DOHH2 (cell line): ENCODE measurements around the gene MXD3.
A peak's percentile ranks its signal among the peaks of the same experiment; 100 is the strongest.

Experiments used
- H3F3A ChIP-seq: fragments of 200-600 bp; sonication (generic), shearing (Covaris generic); 2 replicates; pipeline ENCODE4 v1.6.0; 2016; ENCODE audit warnings: antibody characterized with exemption, mild to moderate bottlenecking; ENCODE audit not compliant: control insufficient read depth, insufficient read depth
- H3K27ac ChIP-seq: fragments of 200-600 bp; sonication (generic); 2 replicates; pipeline ENCODE4 v1.5.1; 2014; ENCODE audit warnings: low read depth, mild to moderate bottlenecking, low read length, moderate library complexity
- H3K27me3 ChIP-seq: fragments of 200-600 bp; sonication (generic); 2 replicates; pipeline ENCODE4 v1.6.1; 2014; ENCODE audit warnings: mild to moderate bottlenecking, low read length, mixed read lengths; ENCODE audit not compliant: control insufficient read depth
- H3K36me3 ChIP-seq: fragments of 200-600 bp; sonication (generic); 2 replicates; pipeline ENCODE4 v1.6.1; 2014; ENCODE audit warnings: mild to moderate bottlenecking, low read length, moderate library complexity, mixed read lengths; ENCODE audit not compliant: control insufficient read depth
- H3K4me1 ChIP-seq: fragments of 200-600 bp; sonication (generic); 2 replicates; pipeline ENCODE4 v1.6.1; 2014; ENCODE audit warnings: mild to moderate bottlenecking, low read length, mixed read lengths; ENCODE audit not compliant: control insufficient read depth
- H3K4me2 ChIP-seq: fragments of 200-600 bp; sonication (generic); 2 replicates; pipeline ENCODE4 v1.6.0; 2014; ENCODE audit warnings: mild to moderate bottlenecking, low read length, moderate library complexity
- H3K4me3 ChIP-seq: fragments of 200-600 bp; sonication (generic); 2 replicates; pipeline ENCODE4 v1.5.1; 2014; ENCODE audit warnings: mild to moderate bottlenecking, low read length, mixed read lengths
- H3K79me2 ChIP-seq: fragments of 200-600 bp; sonication (generic); 2 replicates; pipeline ENCODE4 v1.6.1; 2014; ENCODE audit warnings: mild to moderate bottlenecking, low read length, mixed read lengths; ENCODE audit not compliant: control insufficient read depth
- H3K9me2 ChIP-seq: fragments of 200-600 bp; sonication (generic); replicated peaks from 2 replicates; pipeline ENCODE4 v1.6.1; 2014; ENCODE audit warnings: mild to moderate bottlenecking, low read length, mixed read lengths; ENCODE audit not compliant: control insufficient read depth
- H3K9me3 ChIP-seq: fragments of 200-600 bp; sonication (generic); 2 replicates; pipeline ENCODE4 v1.6.1; 2014; ENCODE audit warnings: antibody characterized with exemption, low read length, mixed read lengths; ENCODE audit not compliant: control insufficient read depth, insufficient read depth
- H4K20me1 ChIP-seq: fragments of 200-600 bp; sonication (generic); 2 replicates; pipeline ENCODE4 v1.6.0; 2014; ENCODE audit warnings: low read depth, mild to moderate bottlenecking, antibody characterized with exemption, low read length, moderate library complexity; ENCODE audit not compliant: control insufficient read depth, insufficient read depth
- EZH2phosphoT487 ChIP-seq: fragments of 200-600 bp; sonication (generic); IDR thresholded peaks from 2 replicates; pipeline ENCODE4 v1.6.1; 2017; ENCODE audit warnings: borderline replicate concordance, mild to moderate bottlenecking, antibody characterized with exemption, low read length, moderate library complexity, mixed read lengths
- TF ChIP-seq, protein P1 (sequence below): fragments of 200-600 bp; sonication (generic); IDR thresholded peaks from one replicate; pipeline ENCODE4 v1.5.1; 2014; ENCODE audit warnings: antibody characterized with exemption, mild to moderate bottlenecking, low read depth, low read length; ENCODE audit not compliant: poor library complexity, severe bottlenecking

MXD3 gene

DNA sequence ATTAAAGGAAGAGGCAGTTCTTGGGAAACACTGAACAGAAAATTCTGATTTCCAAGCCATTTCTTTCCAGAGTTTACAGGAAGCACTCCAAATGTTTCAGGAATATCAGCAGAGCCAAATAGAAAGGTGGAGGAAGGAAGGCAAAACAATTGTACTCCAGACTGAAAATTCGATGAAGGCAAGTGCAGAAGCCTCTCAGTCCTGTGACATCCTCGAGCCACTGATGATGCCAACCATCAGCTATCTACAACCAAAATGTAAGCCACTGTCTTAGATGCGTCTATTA is 37.6 kb upstream of the MXD3 start:
- Histone ChIP-seq H3K36me3 (peaks cover 43% of the 10 kb centered on the region), H4K20me1 (peaks cover 19% of the 10 kb centered on the region; the same call in 1 of the 2 replicates), H3K4me3 (peak overlapping the region; percentile 89), H3K9me3 (no peaks in the 10 kb centered on the region), H3K27ac (no peak overlapping the region), H3K79me2 (peaks cover 70% of the 10 kb centered on the region), H3K9me2 (no peaks in the 10 kb centered on the region), H3K27me3 (no peaks in the 10 kb centered on the region), H3K4me2 (peak overlapping the region; percentile 71), H3F3A (0 out of 2 replicates have a peak, but pooled peaks cover 3% of the 10 kb centered on the region), H3K4me1 (peaks cover 33% of the 10 kb centered on the region)
- TF ChIP-seq, protein P1, sequence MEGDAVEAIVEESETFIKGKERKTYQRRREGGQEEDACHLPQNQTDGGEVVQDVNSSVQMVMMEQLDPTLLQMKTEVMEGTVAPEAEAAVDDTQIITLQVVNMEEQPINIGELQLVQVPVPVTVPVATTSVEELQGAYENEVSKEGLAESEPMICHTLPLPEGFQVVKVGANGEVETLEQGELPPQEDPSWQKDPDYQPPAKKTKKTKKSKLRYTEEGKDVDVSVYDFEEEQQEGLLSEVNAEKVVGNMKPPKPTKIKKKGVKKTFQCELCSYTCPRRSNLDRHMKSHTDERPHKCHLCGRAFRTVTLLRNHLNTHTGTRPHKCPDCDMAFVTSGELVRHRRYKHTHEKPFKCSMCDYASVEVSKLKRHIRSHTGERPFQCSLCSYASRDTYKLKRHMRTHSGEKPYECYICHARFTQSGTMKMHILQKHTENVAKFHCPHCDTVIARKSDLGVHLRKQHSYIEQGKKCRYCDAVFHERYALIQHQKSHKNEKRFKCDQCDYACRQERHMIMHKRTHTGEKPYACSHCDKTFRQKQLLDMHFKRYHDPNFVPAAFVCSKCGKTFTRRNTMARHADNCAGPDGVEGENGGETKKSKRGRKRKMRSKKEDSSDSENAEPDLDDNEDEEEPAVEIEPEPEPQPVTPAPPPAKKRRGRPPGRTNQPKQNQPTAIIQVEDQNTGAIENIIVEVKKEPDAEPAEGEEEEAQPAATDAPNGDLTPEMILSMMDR, result no peak
- TF ChIP-seq EZH2phosphoT487, result no peak

DNA sequence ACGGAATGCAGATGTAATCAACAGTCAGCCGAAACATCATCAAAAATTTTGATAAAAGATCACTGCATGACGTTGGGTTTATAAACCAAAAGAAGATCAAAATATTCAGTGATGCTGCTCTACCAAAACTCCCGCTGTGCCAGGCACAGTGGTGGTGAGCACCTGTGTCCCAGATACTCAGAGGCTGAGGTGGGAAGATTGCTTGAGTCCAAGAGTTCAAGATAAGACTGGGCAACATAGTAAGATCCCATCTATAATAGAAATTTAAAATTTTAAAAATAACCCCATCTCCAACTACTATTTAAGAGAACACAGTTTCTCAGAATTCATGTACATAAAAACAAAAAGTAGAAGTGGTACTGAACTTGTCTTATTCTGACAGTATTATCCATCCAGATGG is 36.0 kb upstream of the MXD3 start:
- no peak for TF ChIP-seq EZH2phosphoT487
- TF ChIP-seq, protein P1, result no peak
- Histone ChIP-seq H3F3A (0 out of 2 replicates have a peak, but pooled peaks cover 3% of the 10 kb centered on the region), H3K36me3 (peaks cover 51% of the 10 kb centered on the region), H3K27me3 (no peaks in the 10 kb centered on the region), H3K27ac (no peak overlapping the region), H3K79me2 (peaks cover 84% of the 10 kb centered on the region), H3K4me2 (peak overlapping the region; percentile 30; the same call in 1 of the 2 replicates), H4K20me1 (peaks cover 19% of the 10 kb centered on the region; the same call in 1 of the 2 replicates), H3K9me3 (no peaks in the 10 kb centered on the region), H3K4me3 (no peak overlapping the region), H3K9me2 (no peaks in the 10 kb centered on the region), H3K4me1 (peaks cover 33% of the 10 kb centered on the region)

DNA sequence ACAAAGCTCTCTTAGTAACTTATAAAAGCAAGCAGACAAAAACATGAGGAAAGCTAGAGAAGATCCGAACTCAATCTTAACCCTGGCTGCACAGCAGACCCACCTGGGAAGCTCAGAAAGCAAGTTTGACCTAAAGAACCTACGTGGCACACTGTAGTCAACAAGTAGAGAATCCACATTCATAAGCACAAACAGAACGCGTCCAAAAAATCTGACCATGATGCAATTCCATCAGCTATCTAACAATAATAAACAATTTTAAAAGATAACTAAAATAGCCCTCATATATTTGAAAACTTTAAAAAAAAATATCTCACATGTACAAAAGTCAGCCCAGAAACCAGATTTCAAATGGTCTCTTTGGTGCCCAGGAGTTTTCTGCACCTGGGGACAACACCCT is 35.1 kb upstream of the MXD3 start:
- H3K27ac ChIP-seq, result no peak overlapping the region
- no peak for TF ChIP-seq EZH2phosphoT487
- TF ChIP-seq, protein P1, result no peak
- peaks cover 92% of the 10 kb centered on the region for H3K79me2 ChIP-seq
- H3F3A ChIP-seq, result 0 out of 2 replicates have a peak, but pooled peaks cover 3% of the 10 kb centered on the region
- no peak overlapping the region for H3K4me3 ChIP-seq
- H3K36me3 ChIP-seq, result peaks cover 57% of the 10 kb centered on the region
- H3K4me2 ChIP-seq, result no peak overlapping the region
- peaks cover 27% of the 10 kb centered on the region for H3K4me1 ChIP-seq
- H3K27me3 ChIP-seq, result no peaks in the 10 kb centered on the region
- H3K9me3 ChIP-seq, result no peaks in the 10 kb centered on the region
- peaks cover 19% of the 10 kb centered on the region; the same call in 1 of the 2 replicates for H4K20me1 ChIP-seq
- no peaks in the 10 kb centered on the region for H3K9me2 ChIP-seq
